ENCODE measurements around the gene ZNF804A. TPM values are rescaled to one million over a fixed set of nuclear protein-coding genes. Genes with fewer than 3 reads are reported as not detected.

The ZNF804A gene
- total and polyA plus RNA-seq, 2 of the 4 experiments (the other 2 are of a cell fraction): 2.2 to 2.7 TPM

DNA sequence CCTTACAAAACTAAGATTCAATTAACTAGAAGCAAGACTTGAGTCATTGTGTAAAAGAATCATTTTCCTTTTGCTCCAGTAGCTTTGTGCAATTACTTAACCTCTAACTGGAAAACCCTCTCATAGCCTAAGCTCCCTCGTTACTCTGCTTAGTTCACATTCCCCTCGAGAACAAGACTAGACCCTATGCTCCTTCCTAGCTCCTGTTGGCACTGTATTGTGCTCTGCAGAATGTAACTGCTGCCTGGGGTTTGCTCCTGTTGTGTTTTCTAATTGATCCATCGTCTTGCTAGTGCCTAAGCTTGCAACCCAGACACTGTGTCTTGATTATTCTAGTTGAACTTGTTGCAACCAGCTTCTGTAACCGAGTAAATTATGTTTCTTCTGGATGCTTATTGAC lies 347.0 kb downstream of the ZNF804A start:
- no peaks in the 10 kb centered on the region for H3K4me1 ChIP-seq (ENCODE audit: control insufficient read depth, insufficient read depth, low read length)
- CTCF ChIA-PET: no interaction called here
- no peak overlapping the region for H3K18ac ChIP-seq (ENCODE audit: low read depth, low read length)

More for the DNA sequence above, 347.0 kb downstream of the ZNF804A start:
- TF ChIP-seq NFE2L2 (IDR thresholded peaks at IDR 0.05; ENCODE audit: low read depth, low read length) (no peak), SMC3 (IDR thresholded peaks at IDR 0.05; ENCODE audit: low read depth, low read length) (no peak), FOS (IDR thresholded peaks at IDR 0.05; ENCODE audit: low read depth, low read length) (no peak), RFX5 (IDR thresholded peaks at IDR 0.05; ENCODE audit: low read depth, low read length) (no peak), RCOR1 (IDR thresholded peaks at IDR 0.05; ENCODE audit: insufficient replicate concordance, low read length) (no peak), BHLHE40 (IDR thresholded peaks at IDR 0.05; ENCODE audit: low read depth, low read length) (no peak), RAD21 (IDR thresholded peaks at IDR 0.05; ENCODE audit: low read length) (no peak), USF2 (IDR thresholded peaks at IDR 0.05; ENCODE audit: low read depth, low read length) (no peak), CEBPB (IDR thresholded peaks at IDR 0.05; ENCODE audit: low read depth, low read length) (no peak), MAFK (IDR thresholded peaks at IDR 0.05; ENCODE audit: low read depth, low read length) (no peak), CHD1 (IDR thresholded peaks at IDR 0.05; ENCODE audit: low read depth, low read length) (no peak), MXI1 (IDR thresholded peaks at IDR 0.05; ENCODE audit: borderline replicate concordance, low read depth, low read length) (no peak)
- ATAC-seq (ENCODE audit: low read depth) (no peak), DNase-seq (no peak)
- BruUV-seq (replicated peaks): no TSS peak
- H4K91ac ChIP-seq (ENCODE audit: insufficient read depth, low read depth, low read length): no peak overlapping the region
- no peak overlapping the region for H2BK15ac ChIP-seq (ENCODE audit: low read depth, low read length)
- no peak overlapping the region for H4K8ac ChIP-seq (ENCODE audit: low read depth in 2 of 2, low read length in 2 of 2)
- intact Hi-C loops (cut with micrococcal nuclease) (no loop called here), dilution Hi-C loops (cut with HindIII; ENCODE audit: low sequenced_read_pairs, unreplicated experiment) (no loop called here), in situ Hi-C loops (cut with MboI; ENCODE audit: low sequenced_read_pairs) (no loop called here)
- H3K79me1 ChIP-seq (ENCODE audit: low read depth in 1 of 2, low read length in 2 of 2): no peaks in the 10 kb centered on the region
- H3K4ac ChIP-seq (ENCODE audit: low read depth, low read length): no peak overlapping the region
- H3K4me3 ChIP-seq (ENCODE audit: insufficient read depth, low read depth, low read length): no peak overlapping the region
- no peak overlapping the region for H3K14ac ChIP-seq (replicated peaks; ENCODE audit: low read depth, low read length)
- no peak overlapping the region for H3K9ac ChIP-seq (ENCODE audit: low read depth, low read length)
- H4K5ac ChIP-seq (ENCODE audit: low read depth, low read length): no peak overlapping the region
- no peak overlapping the region for H3K56ac ChIP-seq (ENCODE audit: extremely low read depth, insufficient read depth, low read length)
- H3K9me1 ChIP-seq (ENCODE audit: insufficient read depth, low read length): no peaks in the 10 kb centered on the region
- no peaks in the 10 kb centered on the region for H4K20me1 ChIP-seq (ENCODE audit: insufficient read depth, low read length)
- H2BK120ac ChIP-seq (ENCODE audit: low read depth, low read length): no peak overlapping the region
- no peaks in the 10 kb centered on the region for H3K9me3 ChIP-seq (ENCODE audit: control insufficient read depth, insufficient read depth, low read length)
- H3K4me2 ChIP-seq (ENCODE audit: low read depth, low read length): no peak overlapping the region
- H2BK20ac ChIP-seq (ENCODE audit: low read depth, low read length): no peak overlapping the region
- WGBS, 2 experiments (ENCODE audit: extremely low coverage in 2 of 2, insufficient read length in 1 of 2): 100% methylated on average over 1 of the region's 4 CpGs; no CpG with 5 or more reads in 1 of the 2 experiments
- no peak overlapping the region for H3K27ac ChIP-seq (ENCODE audit: insufficient read depth, low read length)
- no peak overlapping the region for H2AFZ ChIP-seq (replicated peaks; ENCODE audit: low read length, poor library complexity)
- H2BK5ac ChIP-seq (ENCODE audit: low read depth, low read length, poor library complexity, severe bottlenecking): no peak overlapping the region
- no peaks in the 10 kb centered on the region for H3K36me3 ChIP-seq (ENCODE audit: control insufficient read depth, insufficient read depth, low read length)
- H3K27me3 ChIP-seq (ENCODE audit: control insufficient read depth, insufficient read depth, low read length): no peaks in the 10 kb centered on the region
- no peak overlapping the region for H2AK5ac ChIP-seq (ENCODE audit: low read depth, low read length)
- no peak overlapping the region for H2AK9ac ChIP-seq (replicated peaks; ENCODE audit: low read depth, low read length, poor library complexity)
- H3K23ac ChIP-seq (ENCODE audit: low read depth, low read length): no peak overlapping the region
- POLR2A ChIA-PET (ENCODE audit: unreplicated experiment): no interaction called here
